Measurements from ENCODE around the gene ZNF689.

GRCh38 chr16:30622455-30623032, 12.4 kb upstream of the ZNF689 start:
- TF ChIP-seq POLR2AphosphoS5 (IDR thresholded peaks at IDR 0.05; ENCODE audit: borderline replicate concordance, low read depth, low read length) (no peak), EZH2 (IDR thresholded peaks at IDR 0.05) (no peak), FOXP2 (optimal IDR thresholded peaks at IDR 0.05; ENCODE audit: control extremely low read depth, extremely low read length, insufficient read depth) (no peak)
